Erythroblast (primary cell): ENCODE data around the gene COMT.

ENCODE experiments used
- GATA1 ChIP-seq: IDR thresholded peaks from 2 replicates; pipeline ENCODE4 v1.6.1; 2011; ENCODE audit warnings: low read depth, mild to moderate bottlenecking, control low read depth, low read length, moderate library complexity
- POLR2A ChIP-seq: IDR thresholded peaks from 2 replicates; pipeline ENCODE4 v1.6.1; 2011; ENCODE audit warnings: mild to moderate bottlenecking, low read length

DNA sequence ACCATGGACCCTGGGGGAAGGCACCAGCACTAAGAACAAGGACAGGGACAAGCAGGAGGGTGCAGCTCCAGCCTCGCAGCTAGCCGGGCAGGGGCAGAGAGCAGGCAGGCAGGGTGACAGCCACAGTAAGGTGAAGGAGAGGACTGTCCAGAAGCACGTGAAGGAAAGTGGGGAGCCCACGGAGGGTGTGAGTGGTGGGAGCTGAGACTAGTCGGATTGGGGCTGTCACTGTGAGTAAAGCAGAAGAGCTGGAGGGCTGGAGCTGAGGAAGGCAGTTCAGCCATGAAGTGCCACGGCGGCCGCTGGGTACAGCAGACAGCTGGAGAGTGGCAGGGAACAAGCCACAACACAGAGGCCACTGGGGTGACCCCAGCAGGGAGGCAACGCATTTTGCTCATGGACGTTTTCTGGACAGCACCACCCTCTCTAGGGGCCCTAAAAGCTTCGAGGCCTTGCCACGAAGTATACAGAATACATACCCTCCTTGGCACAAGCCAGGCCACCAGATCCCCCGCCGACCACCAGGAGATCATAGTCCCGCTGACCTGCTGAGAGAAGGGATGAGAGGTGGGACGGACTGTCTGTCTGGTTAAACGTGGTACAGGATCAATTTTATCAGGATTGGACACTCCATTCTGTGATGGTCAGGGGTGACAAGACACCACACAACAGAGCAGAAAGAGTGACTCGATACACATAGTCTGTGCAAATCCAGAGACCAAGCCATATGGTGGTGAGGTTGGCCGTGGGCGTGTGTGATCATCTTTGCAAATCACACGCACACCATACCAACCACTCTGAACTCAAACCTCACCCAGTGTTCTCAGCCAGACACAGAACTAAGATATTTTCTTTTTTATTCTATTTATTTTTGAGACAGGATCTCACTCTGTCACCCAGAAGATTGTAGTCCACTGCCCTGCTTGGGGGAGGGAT is 10.8 kb upstream of the COMT start:
- TF ChIP-seq POLR2A: no peak
- no peak for TF ChIP-seq GATA1
